GM12864 (cell line): ENCODE data around the gene CTRB2.
"Not testable (repeated sequence)": the region's sequence is repeated elsewhere in the genome, so short reads cannot be mapped to it uniquely, and the experiment has no call there.

Experiments used
- DNase-seq: peaks from one replicate; pipeline ENCODE4 v3.0.0-alpha.2; 2011; ENCODE audit warnings: low read depth
- H3K4me3 ChIP-seq: 2 replicates; pipeline ENCODE4 v1.5.1; 2011; ENCODE audit warnings: mild to moderate bottlenecking, low read depth, low read length, control low read depth
- TF ChIP-seq, protein P1 (sequence below): IDR thresholded peaks from 2 replicates; pipeline ENCODE4 v1.5.1; 2011; ENCODE audit warnings: low read depth, mild to moderate bottlenecking, moderate library complexity, low read length, control low read depth, inconsistent platforms; ENCODE audit errors: missing control alignments

CTRB2 gene

DNA sequence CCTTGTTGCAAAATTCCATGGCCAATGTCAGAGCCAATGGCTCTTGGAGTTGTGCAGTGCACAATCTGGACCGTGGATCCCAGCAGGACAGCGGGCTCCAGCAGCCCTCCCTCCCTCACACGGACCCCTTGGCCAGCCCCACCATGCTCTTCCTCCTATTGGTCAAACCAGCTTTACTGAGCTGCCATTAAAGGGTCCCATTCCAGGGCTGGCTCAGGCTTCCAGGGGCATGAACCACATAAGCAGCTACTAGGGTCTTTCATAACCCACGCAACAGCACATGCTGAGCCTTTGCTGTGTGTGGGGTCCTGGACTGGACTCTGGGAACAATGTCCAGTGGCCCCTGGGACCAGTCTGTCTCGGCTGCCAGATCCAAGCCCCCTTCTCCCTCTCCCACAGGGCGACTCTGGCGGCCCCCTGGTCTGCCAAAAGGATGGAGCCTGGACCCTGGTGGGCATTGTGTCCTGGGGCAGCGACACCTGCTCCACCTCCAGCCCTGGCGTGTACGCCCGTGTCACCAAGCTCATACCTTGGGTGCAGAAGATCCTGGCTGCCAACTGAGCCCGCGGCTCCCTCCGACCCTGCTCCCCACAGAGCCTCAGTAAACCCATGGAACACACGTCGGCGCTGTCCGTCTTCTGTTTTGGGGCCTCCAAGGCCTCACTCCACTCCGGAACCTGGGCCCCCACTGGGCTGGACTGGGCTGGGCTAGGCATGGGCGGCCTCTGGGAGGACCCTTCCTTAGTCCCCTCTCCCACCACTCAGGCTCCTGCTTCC, 17.5 kb upstream of the CTRB2 start:
- TF ChIP-seq, protein P1, sequence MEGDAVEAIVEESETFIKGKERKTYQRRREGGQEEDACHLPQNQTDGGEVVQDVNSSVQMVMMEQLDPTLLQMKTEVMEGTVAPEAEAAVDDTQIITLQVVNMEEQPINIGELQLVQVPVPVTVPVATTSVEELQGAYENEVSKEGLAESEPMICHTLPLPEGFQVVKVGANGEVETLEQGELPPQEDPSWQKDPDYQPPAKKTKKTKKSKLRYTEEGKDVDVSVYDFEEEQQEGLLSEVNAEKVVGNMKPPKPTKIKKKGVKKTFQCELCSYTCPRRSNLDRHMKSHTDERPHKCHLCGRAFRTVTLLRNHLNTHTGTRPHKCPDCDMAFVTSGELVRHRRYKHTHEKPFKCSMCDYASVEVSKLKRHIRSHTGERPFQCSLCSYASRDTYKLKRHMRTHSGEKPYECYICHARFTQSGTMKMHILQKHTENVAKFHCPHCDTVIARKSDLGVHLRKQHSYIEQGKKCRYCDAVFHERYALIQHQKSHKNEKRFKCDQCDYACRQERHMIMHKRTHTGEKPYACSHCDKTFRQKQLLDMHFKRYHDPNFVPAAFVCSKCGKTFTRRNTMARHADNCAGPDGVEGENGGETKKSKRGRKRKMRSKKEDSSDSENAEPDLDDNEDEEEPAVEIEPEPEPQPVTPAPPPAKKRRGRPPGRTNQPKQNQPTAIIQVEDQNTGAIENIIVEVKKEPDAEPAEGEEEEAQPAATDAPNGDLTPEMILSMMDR = no peak
- no peak for DNase-seq
- no peak overlapping the region for H3K4me3 ChIP-seq

DNA sequence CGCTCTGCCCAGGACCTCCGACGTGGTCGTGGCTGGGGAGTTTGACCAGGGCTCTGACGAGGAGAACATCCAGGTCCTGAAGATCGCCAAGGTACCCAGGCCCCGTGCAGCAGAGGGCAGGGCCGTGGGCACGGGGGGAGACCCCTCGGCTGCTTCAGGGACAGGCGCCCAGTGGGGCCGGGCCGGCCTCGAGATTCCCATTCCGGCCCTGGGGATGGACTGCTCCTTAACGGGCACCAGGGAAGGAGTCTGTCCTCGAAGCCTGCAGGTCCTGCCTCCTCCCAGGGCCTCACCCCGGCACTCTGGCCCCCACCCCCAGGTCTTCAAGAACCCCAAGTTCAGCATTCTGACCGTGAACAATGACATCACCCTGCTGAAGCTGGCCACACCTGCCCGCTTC, 16.2 kb upstream of the CTRB2 start:
- DNase-seq, H3K4me3 ChIP-seq: not testable (repeated sequence)

DNA sequence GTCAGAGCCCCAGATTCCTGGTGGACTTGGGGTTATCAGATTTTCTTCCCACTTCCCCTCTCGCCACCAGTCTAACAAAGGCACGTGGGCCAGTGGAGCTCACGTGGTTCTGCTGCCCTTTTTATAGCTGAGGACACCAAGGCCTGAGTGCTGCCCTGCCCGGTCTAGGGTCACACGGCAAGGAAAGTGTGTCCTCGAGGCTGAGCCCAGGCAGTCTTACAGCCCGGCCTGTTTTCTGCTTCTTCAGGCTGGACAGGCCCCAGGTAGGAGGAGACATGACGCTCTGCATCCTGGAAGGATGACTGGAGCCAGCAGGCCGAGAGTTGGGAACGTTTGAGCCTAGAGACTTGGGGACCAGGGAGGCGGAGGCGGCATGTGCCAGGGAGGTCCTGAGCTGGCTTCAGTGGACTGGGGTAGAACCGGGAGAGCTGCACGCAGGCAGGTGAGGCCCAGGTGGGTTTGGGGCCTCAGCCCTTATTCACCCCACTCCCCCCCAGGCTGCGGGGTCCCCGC, 15.4 kb upstream of the CTRB2 start:
- no peak for DNase-seq
- no peak overlapping the region for H3K4me3 ChIP-seq
- TF ChIP-seq, protein P1 = no peak

- DNase-seq = no peak
- no peak overlapping the region for H3K4me3 ChIP-seq
- TF ChIP-seq, protein P1 = no peak
Observed at GRCh38 chr16:75219838-75220237, 12.9 kb upstream of the CTRB2 start.

DNA sequence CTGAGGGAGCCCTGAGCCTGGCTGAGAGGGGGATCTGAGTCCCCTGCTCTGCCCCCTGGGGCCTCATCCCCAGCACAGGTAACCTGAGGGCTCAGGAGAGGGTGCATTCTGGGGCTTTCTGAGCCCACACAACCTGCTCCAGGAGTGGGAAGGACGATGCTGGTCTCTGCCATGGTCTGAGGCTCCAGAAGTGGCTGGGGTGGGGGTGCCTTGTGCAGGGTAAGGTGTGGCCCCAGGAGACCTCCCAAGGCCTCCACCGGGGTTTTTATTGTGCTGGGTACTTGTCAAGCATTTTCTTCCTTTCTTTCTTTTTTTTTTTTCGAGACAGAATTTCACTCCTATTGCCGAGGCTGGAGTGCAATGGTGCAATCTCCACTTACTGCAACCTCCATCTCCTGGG, 12.1 kb upstream of the CTRB2 start:
- TF ChIP-seq, protein P1 = no peak
- no peak overlapping the region for H3K4me3 ChIP-seq
- no peak for DNase-seq

GRCh38 chr16:75218256-75219076, 11.5 kb upstream of the CTRB2 start, which contains the start of gene CTRB1:
Gene CTRB1 (plus strand): TSS chr16:75218988. CDS start chr16:75219008, 20 bp downstream.
- peak; percentile 41 for DNase-seq
- TF ChIP-seq, protein P1 = no peak
- no peak within 1 kb of the TSS for H3K4me3 ChIP-seq

GRCh38 chr16:75217389-75217851, 10.5 kb upstream of the CTRB2 start:
- no peak for DNase-seq
- no peak overlapping the region for H3K4me3 ChIP-seq
- TF ChIP-seq, protein P1 = no peak
